Lower leg skin (tissue), 4 donors: ENCODE measurements around the gene ZBED5. TPM values are rescaled to one million over a fixed set of nuclear protein-coding genes. Genes with fewer than 3 reads are reported as not detected.
"Not testable (repeated sequence)": the region's sequence is repeated elsewhere in the genome, so short reads cannot be mapped to it uniquely, and the experiment has no call there.

Experiments used
- DNase-seq, 2 donors: peaks; one replicate each; pipeline ENCODE4 v3.0.0-alpha.2; 2019; ENCODE audit warnings: low spot score in 2 of 2
- H3K4me3 ChIP-seq: fragments of 200-600 bp; sonication (generic); 2 replicates; pipeline ENCODE4 v1.5.1; 2017; ENCODE audit warnings: mild to moderate bottlenecking, low read depth; ENCODE audit not compliant: poor library complexity, severe bottlenecking
- CTCF ChIP-seq, 3 donors: fragments of 450-650 bp; IDR thresholded peaks; one replicate each; pipeline ENCODE4 v1.5.1; 2016; ENCODE audit warnings: antibody characterized with exemption in 3 of 3, mild to moderate bottlenecking in 3 of 3, moderate library complexity in 2 of 3
- POLR2A ChIP-seq, 2 donors: fragments of 450-650 bp; IDR thresholded peaks; one replicate each; pipeline ENCODE4 v1.6.1; 2016 to 2017; ENCODE audit warnings: antibody characterized with exemption in 2 of 2, mild to moderate bottlenecking in 1 of 2, moderate library complexity in 1 of 2
- WGBS, 2 donors: methylation state at CpG; one replicate each; pipeline ENCODE4 v1.1.5; 2018; 5-methylcytosine and 5-hydroxymethylcytosine counted together
- intact Hi-C: fragments of 100-400 bp; cut with DNase I; formaldehyde crosslinking; loops from one replicate; pipeline ENCODE4 v1.15.0; 2023; ENCODE audit warnings: low total_unique reads
- total RNA-seq, 4 donors: library from RNA; depleted of rRNA; stranded (reverse); fragments of >200 nt; gene quantifications; one replicate each; pipeline ENCODE4 v1.1.0, GENCODE V29; 2016

ZBED5 gene
- total RNA-seq, 4 donors from 2014 or later = 29.0 to 38.0 (median 36.0) TPM

- TF ChIP-seq CTCF (IDR thresholded peaks at IDR 0.05) (no peak), POLR2A (IDR thresholded peaks at IDR 0.05) (no peak)
- no peak for DNase-seq
- H3K4me3 ChIP-seq = no peak overlapping the region
- intact Hi-C loops = no loop called here
These were observed 35.9 kb upstream of the ZBED5 start for GRCh38 chr11:10893714-10894151.

- DNase-seq = no peak
- H3K4me3 ChIP-seq = no peak overlapping the region
- no peak for TF ChIP-seq POLR2A (IDR thresholded peaks at IDR 0.05)
- no peak for TF ChIP-seq CTCF (IDR thresholded peaks at IDR 0.05)
- WGBS, 2 donors = 77 to 78% methylated on average over 2 of the region's 2 CpGs
- intact Hi-C loops = no loop called here
These were observed 34.4 kb upstream of the ZBED5 start for GRCh38 chr11:10892250-10892649.

- no peak for DNase-seq
- TF ChIP-seq CTCF (IDR thresholded peaks at IDR 0.05) = no peak
- no peak for TF ChIP-seq POLR2A (IDR thresholded peaks at IDR 0.05)
- WGBS, 2 donors = 90 to 96% methylated on average over 1 of the region's 1 CpG
- intact Hi-C loops = no loop called here
- H3K4me3 ChIP-seq = no peak overlapping the region
These were observed 33.4 kb upstream of the ZBED5 start for GRCh38 chr11:10891151-10891720.

GRCh38 chr11:10890083-10890482 is 32.2 kb upstream of the ZBED5 start:
- DNase-seq, H3K4me3 ChIP-seq, intact Hi-C loops: not testable (repeated sequence)

GRCh38 chr11:10887307-10887706 is 29.5 kb upstream of the ZBED5 start:
- intact Hi-C loops = no loop called here

GRCh38 chr11:10886652-10887250 is 28.9 kb upstream of the ZBED5 start:
- TF ChIP-seq CTCF (IDR thresholded peaks at IDR 0.05) (no peak), POLR2A (IDR thresholded peaks at IDR 0.05) (no peak)
- no peak for DNase-seq
- WGBS, 2 donors = 85 to 87% methylated on average over 3 of the region's 3 CpGs
- H3K4me3 ChIP-seq = no peak overlapping the region
- intact Hi-C loops = no loop called here

More at GRCh38 chr11:10887307-10887706, 29.5 kb upstream of the ZBED5 start:
- H3K4me3 ChIP-seq = no peak overlapping the region
- DNase-seq = no peak
- TF ChIP-seq POLR2A (IDR thresholded peaks at IDR 0.05) (no peak), CTCF (IDR thresholded peaks at IDR 0.05) (no peak)
